Uterus (tissue), 4 donors: ENCODE data around the gene PAX6. TPM values are rescaled to one million over a fixed set of nuclear protein-coding genes. Genes with fewer than 3 reads are reported as not detected.

Source experiments
- DNase-seq, 2 donors: peaks; one replicate each; pipeline ENCODE4 v3.0.0-alpha.2; 2019 to 2020
- H3K27ac ChIP-seq, 2 donors: fragments of 200-600 bp; sonication (generic); 1 replicate in 1 of 2; 2 replicates in 1 of 2; pipeline ENCODE4 v1.5.1; 2016 to 2018
- H3K27me3 ChIP-seq, 2 donors: fragments of 200-600 bp; sonication (generic); one replicate each; pipeline ENCODE4 v1.5.1; 2018 to 2019; ENCODE audit warnings: control low read depth in 1 of 2
- H3K36me3 ChIP-seq, 2 donors: fragments of 200-600 bp; sonication (generic); one replicate each; pipeline ENCODE4 v1.5.1; 2019; ENCODE audit warnings: control low read depth in 1 of 2
- H3K4me1 ChIP-seq, 2 donors: fragments of 200-600 bp; sonication (generic); one replicate each; pipeline ENCODE4 v1.5.1; 2018 to 2019; ENCODE audit warnings: control low read depth in 1 of 2
- H3K4me3 ChIP-seq, 2 donors: fragments of 200-600 bp; sonication (generic); 1 replicate in 1 of 2; 2 replicates in 1 of 2; pipeline ENCODE4 v1.5.1; 2018 to 2019; ENCODE audit warnings: mild to moderate bottlenecking in 1 of 2
- H3K9me3 ChIP-seq, 2 donors: fragments of 200-600 bp; sonication (generic); one replicate each; pipeline ENCODE4 v1.5.1; 2019; ENCODE audit warnings: control low read depth in 1 of 2
- CTCF ChIP-seq, 4 experiments: fragments of 200-600 bp in 2 of 4; fragments of 450-650 bp in 2 of 4; sonication (generic) in 2 of 4; IDR thresholded peaks; one replicate each; pipeline ENCODE4 v1.5.1; 2016 to 2019; ENCODE audit warnings: antibody characterized with exemption in 4 of 4, mild to moderate bottlenecking in 2 of 4, moderate library complexity in 1 of 4
- POLR2A ChIP-seq, 2 donors: fragments of 450-650 bp; IDR thresholded peaks; one replicate each; pipeline ENCODE4 v1.6.1; 2016; ENCODE audit warnings: antibody characterized with exemption in 2 of 2, mild to moderate bottlenecking in 1 of 2, moderate library complexity in 1 of 2
- intact Hi-C: fragments of 100-400 bp; cut with DNase I; formaldehyde crosslinking; loops from one replicate; pipeline ENCODE4 v1.15.1; 2023; ENCODE audit warnings: low total_unique reads
- total RNA-seq, 4 donors: library from RNA; depleted of rRNA in 3 of 4; stranded (reverse); fragments of >200 nt in 3 of 4; gene quantifications; one replicate each; pipeline versions ENCODE4 v1.1.0 to v1.2.4, GENCODE V29; 2014 to 2023
- donor health status: DM: yes; HTN: yes; CAD: no.

PAX6 gene
- total RNA-seq, 4 donors from 2014 or later, result 0.62 TPM; not detected in 3

GRCh38 chr11:31822175-31822926 is 11.2 kb upstream of the PAX6 start:
- no peaks in the 10 kb centered on the region for H3K9me3 ChIP-seq
- TF ChIP-seq CTCF (IDR thresholded peaks at IDR 0.05) (no peak), POLR2A (IDR thresholded peaks at IDR 0.05) (no peak)
- intact Hi-C loops, result no loop called here
- no peaks in the 10 kb centered on the region for H3K36me3 ChIP-seq
- no peak overlapping the region for H3K4me3 ChIP-seq
- H3K27me3 ChIP-seq, result peaks cover 29 to 91% of the 10 kb centered on the region in 2 donors
- H3K4me1 ChIP-seq, result peaks cover 0 to 7% of the 10 kb centered on the region in 2 donors
- no peak overlapping the region for H3K27ac ChIP-seq
- no peak for DNase-seq

GRCh38 chr11:31821766-31822165 is 10.6 kb upstream of the PAX6 start:
- no peak overlapping the region for H3K4me3 ChIP-seq
- H3K9me3 ChIP-seq, result no peaks in the 10 kb centered on the region
- no peak overlapping the region for H3K27ac ChIP-seq
- peaks cover 0 to 13% of the 10 kb centered on the region in 2 donors for H3K4me1 ChIP-seq
- DNase-seq, result no peak
- peaks cover 29 to 94% of the 10 kb centered on the region in 2 donors for H3K27me3 ChIP-seq
- intact Hi-C loops, result no loop called here
- TF ChIP-seq CTCF (IDR thresholded peaks at IDR 0.05) (no peak), POLR2A (IDR thresholded peaks at IDR 0.05) (no peak)
- no peaks in the 10 kb centered on the region for H3K36me3 ChIP-seq

GRCh38 chr11:31821235-31821764 is 10.2 kb upstream of the PAX6 start:
- DNase-seq, result no peak
- Histone ChIP-seq H3K36me3 (no peaks in the 10 kb centered on the region), H3K27me3 (peaks cover 26 to 94% of the 10 kb centered on the region in 2 donors), H3K4me1 (peaks cover 0 to 18% of the 10 kb centered on the region in 2 donors), H3K9me3 (no peaks in the 10 kb centered on the region), H3K27ac (no peak overlapping the region), H3K4me3 (no peak overlapping the region)
- TF ChIP-seq CTCF (IDR thresholded peaks at IDR 0.05) (no peak), POLR2A (IDR thresholded peaks at IDR 0.05) (no peak)
- intact Hi-C loops, result no loop called here

GRCh38 chr11:31820438-31820818 is 9.3 kb upstream of the PAX6 start:
- Histone ChIP-seq H3K27me3 (peaks cover 18 to 88% of the 10 kb centered on the region in 2 donors), H3K27ac (no peak overlapping the region), H3K36me3 (no peaks in the 10 kb centered on the region), H3K9me3 (no peaks in the 10 kb centered on the region), H3K4me1 (peaks cover 0 to 24% of the 10 kb centered on the region in 2 donors), H3K4me3 (no peak overlapping the region)
- TF ChIP-seq POLR2A (IDR thresholded peaks at IDR 0.05) (no peak), CTCF (IDR thresholded peaks at IDR 0.05) (no peak)
- no peak for DNase-seq
- intact Hi-C loops, result no loop called here

GRCh38 chr11:31819621-31820437 is 8.7 kb upstream of the PAX6 start:
- no peak for TF ChIP-seq CTCF (IDR thresholded peaks at IDR 0.05)
- no peak for TF ChIP-seq POLR2A (IDR thresholded peaks at IDR 0.05)
- DNase-seq, result no peak
- intact Hi-C loops, result no loop called here
- no peak overlapping the region for H3K27ac ChIP-seq
- H3K4me1 ChIP-seq, result peaks cover 0 to 24% of the 10 kb centered on the region in 2 donors
- H3K9me3 ChIP-seq, result no peaks in the 10 kb centered on the region
- no peaks in the 10 kb centered on the region for H3K36me3 ChIP-seq
- H3K27me3 ChIP-seq, result peaks cover 17 to 82% of the 10 kb centered on the region in 2 donors
- H3K4me3 ChIP-seq, result no peak overlapping the region
